Forelimb muscle (tissue), 1 donor: ENCODE data around the gene RIPK1. TPM values are rescaled to one million over a fixed set of nuclear protein-coding genes. Genes with fewer than 3 reads are reported as not detected.
"Not testable (repeated sequence)": the region's sequence is repeated elsewhere in the genome, so short reads cannot be mapped to it uniquely, and the experiment has no call there.

Experiments used
- DNase-seq: peaks from one replicate; pipeline ENCODE4 v3.0.0-alpha.2; 2013; ENCODE audit warnings: low read depth
- polyA plus RNA-seq: library from polyadenylated mRNA; unstranded; fragments of 120-200 nt; gene quantifications from one replicate; pipeline ENCODE4 v1.2.1, GENCODE V29; 2013; ENCODE audit not compliant: insufficient read length

Gene RIPK1
- polyA plus RNA-seq: 10.1 TPM

DNA sequence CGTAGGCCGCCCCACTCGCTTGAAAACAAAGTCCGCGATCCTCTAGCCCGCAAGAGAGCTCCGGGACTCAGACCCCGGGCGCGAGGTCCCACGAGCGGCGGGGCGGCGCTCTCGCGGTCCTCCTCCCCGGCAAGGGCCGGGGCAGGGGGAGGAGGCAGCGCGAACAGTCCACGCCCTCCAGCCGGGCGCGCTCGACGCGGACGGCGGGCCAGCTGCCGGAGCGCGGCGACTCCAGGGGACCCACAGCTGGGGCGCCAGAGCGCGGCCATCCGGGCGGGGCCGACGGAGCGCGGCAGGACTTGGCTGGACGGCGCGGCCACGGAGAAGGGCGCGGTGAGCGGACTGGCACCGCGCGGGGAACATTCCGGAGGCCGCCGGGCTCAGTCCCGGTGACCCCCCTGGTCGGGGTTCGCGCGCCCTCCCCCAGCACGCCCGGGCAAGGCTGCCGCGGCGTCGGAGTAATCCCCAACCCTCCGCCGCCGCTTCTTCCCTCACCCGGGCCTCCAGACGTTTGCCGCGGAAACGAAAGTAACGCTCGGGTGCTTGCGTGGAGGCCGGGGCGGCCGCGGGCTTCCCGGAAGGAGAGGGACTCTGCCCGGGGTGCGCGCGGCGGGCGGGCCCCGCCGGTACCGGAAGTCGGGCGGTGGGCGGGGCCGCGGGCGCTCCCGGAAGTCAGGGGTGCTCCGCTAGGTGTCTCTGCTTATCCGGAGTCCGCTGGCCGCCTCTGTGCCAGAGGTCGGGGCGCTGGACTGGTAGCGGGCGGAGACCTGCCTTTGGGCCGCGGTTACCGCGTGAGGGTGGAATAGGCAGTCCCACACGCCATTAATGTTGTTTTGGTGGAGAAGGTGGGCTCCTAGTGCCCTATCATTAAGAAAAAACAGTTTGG, at the start of gene RIPK1:
Gene RIPK1 (plus strand): TSS at position 166 of the 886 bp plus-strand sequence. CDS start 8,330 bp downstream, outside the sequence.
- peak; percentile 68 for DNase-seq

DNA sequence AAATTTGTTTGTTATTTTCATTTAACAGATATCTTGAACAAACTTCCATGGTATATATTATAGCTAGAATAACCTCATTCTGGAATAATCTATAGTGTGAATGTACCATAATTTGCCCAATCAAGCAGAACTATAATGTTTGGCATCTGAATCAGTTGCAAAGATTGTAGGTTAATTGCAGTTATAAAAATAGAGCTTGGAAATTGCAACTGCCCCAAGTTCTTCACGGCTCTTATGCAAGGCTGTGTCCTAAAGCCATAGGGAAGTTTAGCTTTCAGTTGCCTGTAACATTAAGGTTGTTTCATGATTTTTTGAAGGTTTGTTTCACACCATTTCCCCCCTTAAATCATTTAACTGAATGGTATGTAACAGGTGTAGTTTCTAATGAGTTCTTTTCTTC, 49.2 kb upstream of the RIPK1 start:
- DNase-seq: no peak

- DNase-seq: no peak
Measured at GRCh38 chr6:3019749-3020320, 48.5 kb upstream of the RIPK1 start.

- not testable (repeated sequence) for DNase-seq
Measured at GRCh38 chr6:3020976-3021598, 47.2 kb upstream of the RIPK1 start.

- no peak for DNase-seq
Measured at GRCh38 chr6:3022765-3023662, 45.3 kb upstream of the RIPK1 start.

DNA sequence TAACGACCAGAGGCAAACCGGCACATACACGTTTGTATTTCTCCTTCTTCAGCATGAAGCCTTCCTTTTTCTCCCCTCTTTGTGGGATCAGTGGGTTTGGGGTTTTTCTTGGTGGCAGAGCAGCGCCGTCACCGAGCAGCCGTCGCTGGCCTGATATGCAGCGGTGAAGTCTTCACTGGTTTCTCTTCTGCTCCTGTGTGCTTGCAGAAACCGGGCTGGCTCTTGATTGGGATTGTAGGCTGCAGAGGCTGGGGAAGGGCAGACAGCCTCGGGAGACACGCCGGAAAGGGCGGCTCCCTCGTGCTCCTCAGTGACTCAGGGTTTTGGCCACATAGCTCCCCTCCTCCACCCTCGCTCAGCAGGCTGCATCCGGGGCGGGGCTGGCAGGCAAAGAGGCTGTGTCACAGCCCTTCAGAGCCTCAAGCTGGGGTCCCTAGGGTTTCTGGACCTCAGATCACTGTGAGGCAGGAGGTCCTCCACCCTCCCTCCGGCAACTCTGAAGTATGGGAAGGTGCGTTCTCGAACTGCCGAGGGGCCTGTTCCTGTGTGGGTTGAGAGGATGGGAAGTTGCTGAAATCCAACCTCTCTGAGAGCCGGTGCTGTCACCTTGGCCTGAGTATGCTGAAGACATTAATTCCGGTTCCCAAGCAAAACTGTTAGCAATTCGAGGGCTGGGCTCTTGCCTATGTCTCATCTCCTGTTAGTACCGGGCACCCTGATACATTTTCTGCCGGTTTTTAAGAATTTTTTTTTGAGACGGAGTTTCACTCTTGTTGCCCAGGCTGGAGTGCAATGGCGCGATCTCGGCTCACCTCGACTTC, 44.4 kb upstream of the RIPK1 start:
- no peak for DNase-seq

DNA sequence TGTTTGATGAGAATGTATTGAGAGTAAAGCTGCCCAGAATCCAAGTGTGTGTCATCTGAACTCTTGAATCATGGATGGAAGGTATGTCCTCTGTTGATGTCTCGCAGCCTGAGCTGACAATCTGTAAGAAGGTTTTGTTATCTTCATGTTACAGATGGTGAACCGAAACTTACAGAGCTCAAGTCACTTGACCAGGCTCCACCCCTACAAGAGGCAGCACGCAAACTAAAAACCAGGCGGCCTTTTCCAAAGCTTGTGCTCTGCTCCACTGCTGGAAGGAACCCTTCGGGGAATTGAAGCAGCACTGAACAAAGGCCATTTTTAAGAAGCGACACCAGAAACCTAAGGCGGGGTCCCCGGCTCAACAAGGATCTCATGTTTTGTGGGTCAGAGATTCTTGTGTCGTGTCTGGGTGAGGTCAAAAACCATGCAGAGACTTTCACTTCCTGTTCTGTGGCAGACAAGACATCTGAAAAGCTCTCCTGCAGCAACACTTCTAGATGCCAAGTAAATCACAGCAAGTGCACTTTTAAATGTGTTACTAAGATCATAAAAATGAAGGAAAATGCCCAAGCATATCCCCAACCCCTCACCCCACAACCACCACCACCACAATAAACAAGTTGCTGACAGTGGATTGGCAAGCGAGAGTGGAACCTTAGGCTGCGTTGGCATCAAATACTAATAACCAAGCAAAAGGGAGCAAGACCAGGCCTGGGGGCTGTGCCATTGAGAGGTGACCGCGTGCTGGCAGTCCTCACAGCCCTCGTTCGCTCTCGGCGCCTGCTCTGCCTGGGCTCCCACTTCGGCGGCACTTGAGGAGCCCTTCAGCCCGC, 41.3 kb upstream of the RIPK1 start:
- DNase-seq: peak; percentile 26

GRCh38 chr6:3028156-3028555, 40.1 kb upstream of the RIPK1 start:
- not testable (repeated sequence) for DNase-seq

GRCh38 chr6:3031857-3032640, 36.2 kb upstream of the RIPK1 start:
- no peak for DNase-seq

DNA sequence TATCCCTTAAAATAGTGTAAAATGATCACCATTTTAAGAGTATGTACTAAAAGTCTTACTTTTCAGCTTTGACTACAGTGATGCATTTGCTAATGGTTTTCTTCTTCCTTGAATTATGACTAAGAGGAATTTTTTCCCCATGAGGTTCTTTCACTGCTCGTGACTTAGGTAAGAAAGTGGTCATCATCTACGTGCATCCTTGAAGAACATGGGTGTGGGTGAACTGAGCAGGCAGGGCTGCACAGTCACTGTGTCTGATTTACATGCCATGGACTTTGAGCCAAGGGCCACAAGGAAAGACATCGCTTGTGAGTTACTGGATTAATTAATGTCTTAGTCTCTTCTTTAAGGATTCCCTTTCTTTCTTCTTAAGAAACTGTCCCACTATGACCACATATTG, 35.3 kb upstream of the RIPK1 start:
- DNase-seq: no peak

GRCh38 chr6:3033652-3034051, 34.6 kb upstream of the RIPK1 start:
- no peak for DNase-seq

DNA sequence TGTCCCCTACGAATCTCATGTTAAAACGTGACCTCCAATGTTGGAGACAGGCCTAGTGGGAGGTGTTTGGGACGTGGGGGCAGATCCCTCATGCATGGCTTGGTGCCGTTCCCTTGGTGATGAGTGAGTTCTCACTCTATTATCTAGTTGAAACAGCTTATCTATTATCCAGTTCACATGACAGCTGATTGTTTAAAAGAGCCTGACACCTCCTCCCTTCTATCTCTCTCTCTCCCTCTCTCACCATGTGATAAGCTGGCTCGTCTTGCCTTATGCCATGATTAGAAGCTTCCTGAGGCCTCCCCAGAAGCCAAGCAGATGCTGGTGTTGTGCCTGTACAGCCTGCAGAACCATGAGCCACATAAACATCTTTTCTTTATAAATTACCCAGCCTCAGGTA, 32.9 kb upstream of the RIPK1 start:
- no peak for DNase-seq

- DNase-seq: no peak
Measured at GRCh38 chr6:3036861-3037637, 31.2 kb upstream of the RIPK1 start.

DNA sequence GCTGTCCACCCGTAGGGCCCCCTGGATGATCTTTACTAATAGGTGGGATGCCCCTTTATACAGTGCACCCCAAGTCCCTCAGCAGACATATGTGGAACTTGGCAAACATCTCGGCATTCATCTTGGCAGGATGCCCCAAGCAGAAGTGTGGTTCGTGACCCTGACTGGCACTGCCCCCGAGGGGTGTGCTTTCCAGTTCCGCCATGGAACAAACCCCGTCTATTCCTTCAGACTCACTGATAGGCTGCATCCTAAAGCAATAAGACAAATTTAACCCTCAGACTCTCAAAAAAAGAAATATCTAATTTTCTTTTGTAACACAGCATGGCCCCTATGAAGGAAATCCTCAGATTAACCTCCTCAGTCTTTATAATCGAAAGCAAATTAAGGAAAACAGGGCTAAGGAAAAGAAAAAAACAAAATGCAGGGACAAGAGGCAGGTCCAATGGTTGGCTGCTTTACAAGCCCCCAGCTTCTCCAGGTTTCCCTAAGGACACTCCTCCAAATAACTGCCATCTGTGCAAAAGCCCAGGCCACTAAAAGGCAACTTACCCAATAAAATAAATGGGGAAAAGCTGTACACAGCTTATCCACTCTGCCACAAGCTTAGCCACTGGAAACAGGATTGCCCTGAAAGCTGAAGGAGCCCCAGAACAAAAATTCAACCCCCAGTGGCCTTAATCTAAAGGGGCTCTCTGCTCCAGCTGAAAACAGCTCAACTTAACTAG, 30.5 kb upstream of the RIPK1 start:
- no peak for DNase-seq

GRCh38 chr6:3039384-3039783, 28.9 kb upstream of the RIPK1 start:
- no peak for DNase-seq

DNA sequence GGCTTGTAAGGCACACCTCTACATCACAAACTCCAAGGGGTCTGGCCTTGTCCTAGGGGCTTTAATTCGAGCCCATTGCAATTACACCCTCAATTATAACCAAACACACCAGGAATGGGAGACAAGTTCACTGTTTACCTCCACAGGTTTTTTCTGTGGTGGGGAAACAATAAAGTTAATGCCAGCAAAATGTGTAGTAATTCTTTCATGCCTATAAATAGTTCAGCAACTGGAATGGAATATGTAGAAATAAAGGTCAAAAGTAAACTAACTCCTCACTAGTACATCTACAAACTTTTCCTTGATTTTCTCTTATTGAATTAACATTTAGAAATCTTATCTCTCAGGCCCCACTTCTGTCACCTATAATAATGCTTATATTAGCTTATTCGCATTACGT, 27.1 kb upstream of the RIPK1 start:
- no peak for DNase-seq

DNA sequence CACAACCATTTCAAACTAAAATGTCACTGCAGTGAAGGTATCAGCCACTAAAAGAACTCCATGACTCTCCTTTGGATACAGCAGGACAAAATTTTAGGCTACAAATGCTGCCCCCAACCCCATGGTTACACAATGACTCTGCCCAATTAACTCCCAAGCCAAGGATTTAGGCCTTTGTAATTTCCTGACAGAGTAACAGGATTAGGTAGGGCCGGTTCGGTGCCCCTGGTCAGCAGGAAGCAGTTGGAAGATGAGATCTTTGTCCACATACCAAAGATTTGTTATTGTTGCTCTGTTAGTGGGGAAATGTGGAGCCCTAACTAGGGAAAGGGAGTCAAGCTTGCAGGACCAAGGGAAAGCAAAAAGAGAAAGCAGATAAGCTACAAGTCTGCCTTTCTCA, 26.7 kb upstream of the RIPK1 start:
- DNase-seq: no peak

DNA sequence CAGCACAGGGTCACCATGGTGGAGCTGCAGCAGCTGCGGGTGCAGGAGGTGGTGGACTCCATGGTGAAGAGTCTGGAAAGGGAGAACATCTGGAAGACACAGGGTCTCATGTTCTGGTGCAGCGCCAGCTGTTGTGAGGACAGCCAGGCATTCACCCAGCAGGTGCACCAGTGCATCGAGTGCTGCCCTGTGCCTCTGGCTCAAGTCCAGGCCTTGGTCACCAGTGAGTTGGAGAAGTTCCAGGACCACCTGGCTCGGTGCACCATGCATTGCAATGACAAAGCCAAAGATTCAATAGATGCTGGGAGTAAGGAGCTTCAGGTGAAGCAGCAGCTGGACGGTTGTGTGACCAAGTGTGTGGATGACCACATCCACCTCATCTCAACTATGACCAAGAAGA, 22.9 kb upstream of the RIPK1 start:
- DNase-seq: no peak
